HepG2 (cell line): ENCODE results near the gene SSBP4. TPM values are rescaled to one million over a fixed set of nuclear protein-coding genes. Genes with fewer than 3 reads are reported as not detected.

ENCODE experiments used
- ATAC-seq: fragments of 200-7000 bp; cut with Tn5 transposase; 3 replicates; pipeline ENCODE4 v1.9.1; 2020; ENCODE audit warnings: mild to moderate bottlenecking, moderate library complexity
- BruUV-seq: library from RNA; stranded (reverse); fragments of 400-500 nt; replicated peaks from 2 replicates; lab custom pipeline; 2021; lab: Mats Ljungman, UMichigan
- CTCF ChIA-PET: fragments of 300-600 bp; formaldehyde crosslinking; extraction: SDS; loops from one replicate; lab custom pipeline; 2021; ENCODE audit warnings: low total read pairs, inconsistent platforms, low intra/inter-chr PET ratio; lab: Yijun Ruan, JAX
- POLR2A ChIA-PET: fragments of 350-600 bp; sonication (Branson Sonifier 250); formaldehyde crosslinking; loops from one replicate; lab custom pipeline; 2020; ENCODE audit warnings: antibody characterized with exemption, inconsistent platforms; lab: Yijun Ruan, JAX
- DNase-seq: peaks from one replicate; pipeline ENCODE4 v3.0.0-alpha.2; 2015; ENCODE audit warnings: low spot score
- FAIRE-seq: peaks from 3 replicates; lab custom pipeline; 2011; peaks lifted over from hg19 to GRCh38; lab: Jason Lieb, UNC
- H2AFZ ChIP-seq: one replicate; pipeline ENCODE4 v1.6.1; 2011; ENCODE audit warnings: low read length, inconsistent platforms
- H3K27ac ChIP-seq: fragments of 300-600 bp; 3 replicates; pipeline ENCODE4 v1.8.0; 2011; ENCODE audit warnings: mixed run types, mild to moderate bottlenecking, mixed read lengths, low read length, inconsistent platforms; ENCODE audit not compliant: insufficient read depth; ENCODE audit errors: extremely low read length
- H3K27me3 ChIP-seq, 2 experiments: fragments of 200-600 bp in 1 of 2; 2 replicates in 1 of 2; 3 replicates in 1 of 2; pipeline versions ENCODE4 v1.6.0 to v1.8.0; 2011; ENCODE audit warnings: low read length in 2 of 2, mild to moderate bottlenecking in 2 of 2, moderate library complexity in 2 of 2, inconsistent platforms in 1 of 2; ENCODE audit not compliant: insufficient read depth in 2 of 2, control insufficient read depth in 1 of 2
- H3K36me3 ChIP-seq, 2 experiments: fragments of 200-600 bp in 1 of 2; replicated peaks in 1 of 2; 2 replicates in 1 of 2; 3 replicates in 1 of 2; pipeline versions ENCODE4 v1.5.1 to v1.8.0; 2011; ENCODE audit warnings: low read length in 2 of 2, inconsistent platforms in 1 of 2; ENCODE audit not compliant: insufficient read depth in 2 of 2, control insufficient read depth in 1 of 2
- H3K4me1 ChIP-seq: 2 replicates; pipeline ENCODE4 v1.5.1; 2012; ENCODE audit warnings: low read length, inconsistent platforms; ENCODE audit not compliant: insufficient read depth
- H3K4me2 ChIP-seq: 2 replicates; pipeline ENCODE4 v1.6.0; 2011; ENCODE audit warnings: low read depth, low read length, inconsistent platforms
- H3K4me3 ChIP-seq, 3 experiments: fragments of 200-600 bp in 1 of 3; sonication (generic), shearing (Covaris generic) in 1 of 3; replicated peaks in 1 of 3; 2 replicates each; pipeline ENCODE4 v1.5.1; 2011 to 2016; ENCODE audit warnings: low read length in 3 of 3, inconsistent platforms in 2 of 3, low read depth in 2 of 3, mild to moderate bottlenecking in 2 of 3, control low read depth in 1 of 3, mixed read lengths in 1 of 3; ENCODE audit not compliant: insufficient read depth in 1 of 3
- H3K79me2 ChIP-seq: one replicate; pipeline ENCODE4 v1.6.1; 2011; ENCODE audit warnings: low read length, inconsistent platforms; ENCODE audit not compliant: insufficient read depth
- H3K9ac ChIP-seq: 2 replicates; pipeline ENCODE4 v1.6.0; 2011; ENCODE audit warnings: mild to moderate bottlenecking, low read depth, low read length, inconsistent platforms; ENCODE audit not compliant: insufficient read depth
- H3K9me3 ChIP-seq: 2 replicates; pipeline ENCODE4 v1.5.1; 2012; ENCODE audit warnings: mild to moderate bottlenecking, low read length
- H4K20me1 ChIP-seq: 2 replicates; pipeline ENCODE4 v1.6.0; 2011; ENCODE audit warnings: inconsistent platforms, mild to moderate bottlenecking, low read length, moderate library complexity; ENCODE audit not compliant: insufficient read depth
- AGO2 ChIP-seq: fragments of 200-400 bp; formaldehyde crosslinking; optimal IDR thresholded peaks from 2 replicates; pipeline ENCODE3; 2017; ENCODE audit warnings: mild to moderate bottlenecking, low read depth, low read length, moderate library complexity
- CAMTA2 ChIP-seq: sonication (generic); formaldehyde crosslinking; IDR thresholded peaks from 2 replicates; pipeline ENCODE4 v1.4.0; 2020; ENCODE audit warnings: mild to moderate bottlenecking, missing genetic modification reagents, borderline replicate concordance
- WGBS: methylation state at CpG from one replicate; pipeline ENCODE4 v1.1.6; 2017; ENCODE audit warnings: low lambda C conversion rate; 5-methylcytosine and 5-hydroxymethylcytosine counted together
- in situ Hi-C: cut with HindIII; loops from 2 replicates; pipeline ENCODE4 v1.10.0; 2017; ENCODE audit warnings: low pct_unique_long_range_greater_than_20kb; ENCODE audit not compliant: extremely low pct_ligation_motif_present
- intact Hi-C: fragments of 100-400 bp; cut with micrococcal nuclease; formaldehyde crosslinking; loops from one replicate; pipeline ENCODE4 v1.10.0; 2022; ENCODE audit not compliant: unreplicated experiment
- polyA plus RNA-seq, 8 experiments: library from polyadenylated mRNA; depleted of rRNA in 3 of 8; stranded (reverse) in 7 of 8; unstranded in 1 of 8; fragments of >200 nt; fragmentation: Illumina TruSeq in 4 of 8; extraction: Trizol in 4 of 8; gene quantifications; 2 replicates each; pipeline versions ENCODE4 v1.2.1 to v1.2.3, GENCODE V29; 2011 to 2016; ENCODE audit warnings: low read depth in 4 of 8, missing spikeins in 1 of 8, mixed read lengths in 1 of 8; ENCODE audit not compliant: insufficient read depth in 1 of 8
- total RNA-seq, 5 experiments: library from RNA; depleted of rRNA; stranded (reverse); fragments of >200 nt; fragmentation: Illumina TruSeq; extraction: Trizol; gene quantifications; 2 replicates each; pipeline ENCODE4 v1.2.3, GENCODE V29; 2016; ENCODE audit warnings: low read depth in 1 of 5
- TF ChIP-seq, protein P1 (sequence below): sonication (generic); formaldehyde crosslinking; IDR thresholded peaks from 2 replicates; pipeline ENCODE4 v1.4.0; 2020; ENCODE audit warnings: missing genetic modification reagents

Gene SSBP4
- total and polyA plus RNA-seq, 2 of the 13 experiments (the other 11 are each of a cell fraction or from before 2014, with no cell fraction given), result 20.8 to 39.5 TPM

DNA sequence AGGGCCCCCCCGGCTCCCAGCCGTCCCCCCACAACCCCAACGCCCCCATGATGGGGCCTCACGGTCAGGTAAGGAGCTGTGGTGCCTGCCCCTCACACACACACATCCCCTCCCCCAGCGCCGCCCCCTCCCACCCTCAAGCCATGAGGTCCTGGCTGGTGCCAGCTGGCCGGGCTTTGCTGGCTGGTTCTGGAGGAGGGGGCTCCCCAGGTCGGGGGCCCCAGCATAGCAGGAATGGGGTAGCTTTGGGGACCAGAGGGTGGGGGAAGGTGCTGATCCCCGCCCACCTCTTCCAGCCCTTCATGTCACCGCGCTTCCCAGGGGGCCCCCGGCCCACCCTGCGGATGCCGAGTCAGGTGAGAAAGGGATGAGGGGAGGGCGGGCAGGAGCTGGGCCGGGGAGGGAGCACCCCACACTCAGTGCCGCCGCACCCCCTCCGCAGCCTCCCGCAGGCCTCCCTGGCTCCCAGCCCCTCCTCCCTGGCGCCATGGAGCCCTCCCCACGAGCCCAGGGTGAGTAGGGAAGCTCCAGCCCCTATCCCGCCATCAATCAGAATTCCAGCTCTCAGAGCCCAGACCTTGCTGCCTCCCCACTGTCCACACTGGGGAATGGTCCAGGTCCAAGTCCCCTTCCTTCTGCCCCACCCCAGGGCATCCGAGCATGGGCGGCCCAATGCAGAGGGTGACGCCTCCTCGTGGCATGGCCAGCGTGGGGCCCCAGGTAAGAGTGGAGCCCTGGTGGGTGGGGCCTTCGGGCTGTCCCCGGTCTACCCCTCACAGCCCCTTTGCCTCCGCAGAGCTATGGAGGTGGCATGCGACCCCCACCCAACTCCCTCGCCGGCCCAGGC lies 12.4 kb downstream of the SSBP4 start:
- intact Hi-C loops, result no loop called here
- DNase-seq, result no peak
- no peaks in the 10 kb centered on the region for H3K9me3 ChIP-seq
- no peaks in the 10 kb centered on the region for H3K79me2 ChIP-seq
- BruUV-seq, result no TSS peak
- H3K27me3 ChIP-seq, result no peaks in the 10 kb centered on the region
- CTCF ChIA-PET, result no interaction called here
- no peak overlapping the region for H3K27ac ChIP-seq
- TF ChIP-seq AGO2 (peak; percentile 63), CAMTA2 (no peak)
- TF ChIP-seq, protein P1, sequence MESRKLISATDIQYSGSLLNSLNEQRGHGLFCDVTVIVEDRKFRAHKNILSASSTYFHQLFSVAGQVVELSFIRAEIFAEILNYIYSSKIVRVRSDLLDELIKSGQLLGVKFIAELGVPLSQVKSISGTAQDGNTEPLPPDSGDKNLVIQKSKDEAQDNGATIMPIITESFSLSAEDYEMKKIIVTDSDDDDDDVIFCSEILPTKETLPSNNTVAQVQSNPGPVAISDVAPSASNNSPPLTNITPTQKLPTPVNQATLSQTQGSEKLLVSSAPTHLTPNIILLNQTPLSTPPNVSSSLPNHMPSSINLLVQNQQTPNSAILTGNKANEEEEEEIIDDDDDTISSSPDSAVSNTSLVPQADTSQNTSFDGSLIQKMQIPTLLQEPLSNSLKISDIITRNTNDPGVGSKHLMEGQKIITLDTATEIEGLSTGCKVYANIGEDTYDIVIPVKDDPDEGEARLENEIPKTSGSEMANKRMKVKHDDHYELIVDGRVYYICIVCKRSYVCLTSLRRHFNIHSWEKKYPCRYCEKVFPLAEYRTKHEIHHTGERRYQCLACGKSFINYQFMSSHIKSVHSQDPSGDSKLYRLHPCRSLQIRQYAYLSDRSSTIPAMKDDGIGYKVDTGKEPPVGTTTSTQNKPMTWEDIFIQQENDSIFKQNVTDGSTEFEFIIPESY (CRISPR knock-in tag), result 0 out of 2 replicates have a peak, but pooled peaks have one; percentile 15
- POLR2A ChIA-PET, result no interaction called here
- H3K4me3 ChIP-seq, result no peak overlapping the region
- WGBS, result 94% methylated on average over 21 of the region's 34 CpGs
- no peak for ATAC-seq
- no peaks in the 10 kb centered on the region for H3K4me1 ChIP-seq
- H3K4me2 ChIP-seq, result no peak overlapping the region
- no peaks in the 10 kb centered on the region for H4K20me1 ChIP-seq
- H2AFZ ChIP-seq, result no peak overlapping the region
- peaks cover 1 to 3% of the 10 kb centered on the region in 2 experiments; a peak in 2 of 5 replicates for H3K36me3 ChIP-seq
- in situ Hi-C loops, result no loop called here
- H3K9ac ChIP-seq, result no peak overlapping the region
- no peak for FAIRE-seq
